Measurements from ENCODE around the gene TMC7.

TMC7 gene

DNA sequence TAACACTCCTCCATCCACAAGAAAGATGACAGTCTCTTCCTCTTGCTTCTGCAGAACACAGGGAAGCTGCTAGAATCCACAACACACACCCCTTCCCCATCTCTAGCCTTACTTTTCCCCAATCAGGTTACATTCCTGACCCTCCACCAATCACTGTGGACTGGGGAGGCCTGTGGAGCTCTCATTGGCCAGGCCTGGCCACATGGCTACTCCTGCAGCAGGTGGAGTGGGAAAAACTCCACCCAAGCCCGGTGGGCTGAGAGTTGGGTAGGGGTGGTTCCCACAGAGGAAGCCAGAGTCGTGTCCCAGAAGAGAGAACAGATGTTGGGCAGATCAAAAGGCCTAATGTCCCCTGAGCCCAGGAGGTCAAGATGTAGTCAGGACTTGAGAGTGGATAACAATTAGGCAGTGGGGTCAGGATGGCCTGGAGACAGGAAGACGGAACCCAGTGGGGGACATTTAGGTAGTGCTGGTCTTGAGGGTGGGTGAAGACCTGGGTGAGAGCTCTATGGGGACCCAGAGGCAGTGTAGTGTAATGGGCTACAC, 105.7 kb downstream of the TMC7 start:
- Histone ChIP-seq H3K4me1 (ENCODE audit: insufficient read depth, low read length) (no peaks in the 10 kb centered on the region), H3K36me3 (ENCODE audit: insufficient read depth, low read length) (no peaks in the 10 kb centered on the region), H3K9me3 (ENCODE audit: low read length) (no peaks in the 10 kb centered on the region), H3K4me3 (ENCODE audit: low read length) (no peak overlapping the region), H3K27me3 (ENCODE audit: insufficient read depth, low read length) (no peaks in the 10 kb centered on the region), H2AFZ (ENCODE audit: low read depth, low read length) (no peak overlapping the region)

DNA sequence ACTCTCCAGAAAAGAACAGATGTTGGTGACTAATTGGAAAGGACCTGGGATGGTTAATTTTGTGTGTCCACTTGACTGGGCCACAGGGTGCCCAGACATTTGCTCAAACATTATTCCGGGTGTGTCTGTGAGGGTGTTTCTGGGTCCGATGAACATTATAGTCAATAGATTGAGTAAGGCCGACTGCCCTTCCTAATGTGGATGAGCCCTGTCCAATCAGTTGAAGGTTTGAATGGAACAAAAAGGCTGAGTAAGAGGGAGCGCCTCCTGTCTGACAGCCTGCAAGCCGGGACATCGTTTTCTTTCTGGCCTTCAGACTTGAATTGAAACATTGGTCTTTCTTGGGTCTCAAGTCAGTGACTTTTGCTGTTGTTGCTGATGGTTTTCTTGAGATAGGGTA, 107.2 kb downstream of the TMC7 start:
- no peak overlapping the region for H2AFZ ChIP-seq (ENCODE audit: low read depth, low read length)
- no peaks in the 10 kb centered on the region for H3K9me3 ChIP-seq (ENCODE audit: low read length)
- H3K4me3 ChIP-seq (ENCODE audit: low read length): no peak overlapping the region
- no peaks in the 10 kb centered on the region for H3K36me3 ChIP-seq (ENCODE audit: insufficient read depth, low read length)
- H3K4me1 ChIP-seq (ENCODE audit: insufficient read depth, low read length): no peaks in the 10 kb centered on the region
- H3K27me3 ChIP-seq (ENCODE audit: insufficient read depth, low read length): no peaks in the 10 kb centered on the region

DNA sequence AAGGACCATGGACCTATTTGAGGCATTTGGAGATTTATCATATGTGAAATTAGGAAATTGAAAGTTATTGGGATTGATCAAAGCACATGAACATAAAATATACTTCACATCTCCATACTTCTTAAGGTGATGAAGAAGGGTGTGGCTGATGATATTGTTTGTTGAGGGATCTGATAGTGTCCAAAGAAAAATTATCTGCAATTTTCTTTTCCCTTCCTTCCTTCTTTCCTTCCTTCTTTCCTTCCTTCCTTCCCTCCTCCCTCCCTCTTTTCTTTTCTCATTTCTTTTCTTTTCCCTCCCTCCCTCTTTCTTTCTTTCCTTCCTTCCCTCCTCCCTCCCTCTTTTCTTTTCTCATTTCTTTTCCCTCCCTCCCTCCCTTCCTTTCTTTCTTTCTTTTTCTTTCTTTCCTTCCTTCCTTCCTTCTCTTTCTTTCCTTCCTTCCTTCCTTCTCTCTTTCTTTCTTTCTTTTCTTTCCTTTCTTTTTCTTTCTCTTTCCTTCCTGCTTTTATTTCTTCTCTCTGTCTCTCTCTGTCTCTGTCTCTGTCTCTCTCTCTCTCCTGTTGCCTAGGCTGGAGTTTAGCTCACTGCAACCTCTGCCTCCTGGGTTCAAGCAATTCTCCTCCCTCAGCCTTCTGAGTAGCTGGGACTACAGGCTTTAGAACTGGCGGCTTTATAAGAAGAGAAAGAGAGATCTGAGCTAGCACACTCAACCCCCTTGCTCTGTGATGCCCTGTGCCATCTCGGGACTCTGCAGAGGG, 109.1 kb downstream of the TMC7 start:
- Histone ChIP-seq H2AFZ (ENCODE audit: low read depth, low read length) (no peak overlapping the region), H3K36me3 (ENCODE audit: insufficient read depth, low read length) (no peaks in the 10 kb centered on the region), H3K27me3 (ENCODE audit: insufficient read depth, low read length) (no peaks in the 10 kb centered on the region), H3K9me3 (ENCODE audit: low read length) (no peaks in the 10 kb centered on the region), H3K4me1 (ENCODE audit: insufficient read depth, low read length) (no peaks in the 10 kb centered on the region), H3K4me3 (ENCODE audit: low read length) (no peak overlapping the region)

DNA sequence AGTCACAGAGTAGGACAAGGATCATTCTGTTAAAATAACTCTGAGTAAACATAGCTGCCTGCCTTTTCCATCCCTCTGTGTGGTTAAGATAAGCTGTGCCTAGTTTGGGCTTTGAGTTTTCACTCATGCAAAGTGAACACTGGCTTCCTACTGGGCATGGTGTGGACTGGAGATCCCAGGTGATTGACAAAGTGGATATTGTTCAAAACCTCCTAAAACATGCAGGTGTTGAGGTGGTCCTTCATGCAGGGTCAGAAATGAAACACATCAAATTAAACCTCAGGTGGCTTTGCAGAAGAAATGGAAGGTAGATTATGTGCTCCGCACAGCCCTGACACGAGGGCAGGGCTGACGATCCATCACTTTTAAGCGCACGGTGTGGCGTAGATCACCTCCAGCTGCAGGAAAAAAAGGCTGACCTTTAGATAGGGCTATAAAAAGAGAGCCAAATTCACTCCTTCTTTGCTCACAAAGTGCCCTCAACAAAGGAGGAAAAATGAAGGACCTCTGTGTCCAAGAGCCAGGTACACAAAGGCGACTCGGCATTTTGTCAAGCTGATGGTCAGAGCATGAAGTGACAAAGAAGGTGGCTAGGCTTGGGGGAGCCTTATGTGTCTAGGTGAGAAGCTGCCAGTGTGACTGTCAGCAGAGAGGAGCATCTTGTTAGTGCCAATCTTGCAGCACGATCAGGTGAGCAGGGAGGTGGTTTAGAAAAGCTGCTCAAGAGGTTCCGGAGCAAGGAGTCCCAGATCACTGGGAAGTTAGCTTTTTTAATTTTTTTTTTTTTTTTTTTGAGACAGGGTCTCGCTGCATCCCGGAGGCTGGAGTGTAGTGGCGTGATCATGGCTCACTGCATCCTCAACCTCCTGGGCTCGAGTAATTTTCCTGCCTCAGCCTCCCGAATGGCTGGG, 110.2 kb downstream of the TMC7 start:
- no peaks in the 10 kb centered on the region for H3K9me3 ChIP-seq (ENCODE audit: low read length)
- H3K36me3 ChIP-seq (ENCODE audit: insufficient read depth, low read length): no peaks in the 10 kb centered on the region
- H3K4me1 ChIP-seq (ENCODE audit: insufficient read depth, low read length): no peaks in the 10 kb centered on the region
- no peak overlapping the region for H3K4me3 ChIP-seq (ENCODE audit: low read length)
- H2AFZ ChIP-seq (ENCODE audit: low read depth, low read length): no peak overlapping the region
- no peaks in the 10 kb centered on the region for H3K27me3 ChIP-seq (ENCODE audit: insufficient read depth, low read length)

DNA sequence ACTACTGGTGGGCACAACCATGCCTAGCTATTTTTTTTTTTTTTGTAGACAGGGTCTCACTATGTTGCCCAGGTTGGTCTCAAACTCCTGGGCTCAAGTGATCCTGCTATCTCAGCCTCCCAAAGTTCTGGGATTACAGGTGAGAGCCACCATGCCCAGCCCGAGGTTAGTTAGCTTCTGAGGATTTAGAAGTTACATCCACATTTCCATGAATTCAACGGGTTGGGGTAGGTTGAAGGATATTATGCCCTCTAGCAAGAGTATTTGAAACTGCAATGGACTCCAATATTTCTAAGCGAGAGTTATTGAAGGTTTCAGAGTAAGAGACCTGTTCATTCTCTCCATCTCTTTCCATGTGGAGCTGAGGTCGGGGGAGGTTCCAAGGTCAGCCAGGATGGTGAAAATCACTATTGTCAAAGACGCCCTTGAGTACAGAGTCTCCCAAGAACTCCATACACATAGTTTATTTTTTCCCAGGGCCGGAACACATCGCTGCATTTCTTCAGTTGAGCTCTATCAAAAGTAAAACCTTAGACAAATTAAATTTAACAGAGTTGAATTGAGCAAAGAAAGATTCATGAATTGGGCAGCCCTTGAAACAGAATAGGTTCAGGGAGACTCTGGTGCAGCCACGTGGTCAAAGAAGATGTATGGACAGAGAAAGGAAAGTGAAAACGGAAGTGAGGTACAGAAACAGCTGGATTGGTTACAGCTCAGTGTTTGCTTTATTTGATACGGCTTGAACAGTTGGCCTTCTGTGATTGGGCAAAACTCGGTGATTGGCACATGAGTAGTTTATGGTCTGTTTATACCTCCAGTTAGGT, 111.0 kb downstream of the TMC7 start:
- Histone ChIP-seq H3K36me3 (ENCODE audit: insufficient read depth, low read length) (no peaks in the 10 kb centered on the region), H3K4me3 (ENCODE audit: low read length) (no peak overlapping the region), H2AFZ (ENCODE audit: low read depth, low read length) (no peak overlapping the region), H3K27me3 (ENCODE audit: insufficient read depth, low read length) (no peaks in the 10 kb centered on the region), H3K9me3 (ENCODE audit: low read length) (no peaks in the 10 kb centered on the region), H3K4me1 (ENCODE audit: insufficient read depth, low read length) (no peaks in the 10 kb centered on the region)

DNA sequence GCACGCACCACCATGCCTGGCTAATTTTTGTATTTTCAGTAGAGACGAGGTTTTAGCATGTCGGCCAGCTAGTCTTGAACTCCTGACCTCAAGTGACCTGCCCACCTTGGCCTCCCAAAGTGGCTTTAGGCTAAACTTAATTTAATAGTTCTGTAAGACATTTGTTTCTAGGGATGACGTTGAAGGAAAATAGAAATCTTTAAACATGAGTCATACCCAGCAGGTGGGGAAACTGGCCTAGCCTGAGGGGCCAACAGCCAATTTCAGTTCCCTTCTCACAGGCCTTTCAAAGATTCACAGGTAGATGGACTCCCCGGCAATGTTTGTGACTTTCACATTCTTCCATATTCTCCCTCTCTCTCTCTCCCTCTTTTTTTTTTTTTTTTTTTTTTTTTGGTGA, 111.9 kb downstream of the TMC7 start:
- no peak overlapping the region for H2AFZ ChIP-seq (ENCODE audit: low read depth, low read length)
- H3K4me1 ChIP-seq (ENCODE audit: insufficient read depth, low read length): no peaks in the 10 kb centered on the region
- no peaks in the 10 kb centered on the region for H3K36me3 ChIP-seq (ENCODE audit: insufficient read depth, low read length)
- H3K9me3 ChIP-seq (ENCODE audit: low read length): no peaks in the 10 kb centered on the region
- no peak overlapping the region for H3K4me3 ChIP-seq (ENCODE audit: low read length)
- H3K27me3 ChIP-seq (ENCODE audit: insufficient read depth, low read length): no peaks in the 10 kb centered on the region

DNA sequence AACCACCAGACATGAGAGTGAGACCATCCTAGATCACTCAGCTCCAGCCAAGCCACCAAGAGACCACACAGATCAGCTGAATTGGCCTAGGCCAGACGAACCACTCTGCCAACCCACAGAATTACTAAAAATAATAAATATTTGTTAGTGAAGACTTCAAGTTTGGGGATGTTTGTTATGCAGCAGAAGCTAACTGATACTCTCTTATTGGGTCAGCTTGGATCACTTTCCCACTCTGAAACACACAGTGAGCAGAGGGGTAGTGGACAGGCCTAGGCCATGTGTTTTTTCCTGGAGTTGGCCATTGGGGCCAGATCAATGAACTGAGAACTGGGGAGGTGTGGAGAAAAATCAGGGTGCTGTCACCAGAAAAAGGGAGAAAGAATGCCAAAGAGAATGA, 114.4 kb downstream of the TMC7 start:
- H3K9me3 ChIP-seq (ENCODE audit: low read length): no peaks in the 10 kb centered on the region
- H3K4me1 ChIP-seq (ENCODE audit: insufficient read depth, low read length): no peaks in the 10 kb centered on the region
- H3K4me3 ChIP-seq (ENCODE audit: low read length): no peak overlapping the region
- no peak overlapping the region for H2AFZ ChIP-seq (ENCODE audit: low read depth, low read length)
- H3K27me3 ChIP-seq (ENCODE audit: insufficient read depth, low read length): no peaks in the 10 kb centered on the region
- H3K36me3 ChIP-seq (ENCODE audit: insufficient read depth, low read length): no peaks in the 10 kb centered on the region

DNA sequence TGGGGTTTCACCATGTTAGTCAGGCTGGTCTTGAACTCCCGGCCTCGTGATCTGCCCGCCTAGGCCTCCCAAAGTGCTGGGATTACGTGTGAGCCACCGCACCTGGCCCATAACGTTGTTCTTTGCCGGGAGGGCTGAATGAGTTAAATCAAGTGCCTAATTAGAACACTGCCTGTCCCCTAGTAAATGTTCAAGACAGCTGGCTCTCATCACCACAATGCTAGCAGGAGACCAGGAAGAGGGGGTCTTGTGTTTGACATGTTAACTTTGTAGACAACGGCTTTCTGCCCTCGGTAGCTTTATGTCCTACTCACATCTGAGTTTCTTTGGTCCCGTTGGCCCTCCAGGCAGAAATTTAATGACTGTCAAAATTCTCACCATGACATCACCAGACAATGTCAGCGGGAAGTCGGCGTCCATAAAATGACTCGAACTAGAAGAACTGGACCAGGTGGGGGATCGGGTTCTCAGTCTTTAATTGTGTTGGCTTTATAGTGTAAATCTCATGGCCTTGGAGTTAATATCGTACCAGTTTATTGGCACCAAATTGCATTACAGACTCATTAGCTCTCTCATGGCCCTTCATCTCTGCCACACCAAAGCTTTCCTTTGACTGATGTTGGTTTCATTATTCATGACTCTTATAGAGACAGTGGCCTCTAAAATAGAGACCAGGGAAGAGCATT, 118.6 kb downstream of the TMC7 start:
- Histone ChIP-seq H3K4me3 (ENCODE audit: low read length) (no peak overlapping the region), H3K4me1 (ENCODE audit: insufficient read depth, low read length) (no peaks in the 10 kb centered on the region), H3K36me3 (ENCODE audit: insufficient read depth, low read length) (no peaks in the 10 kb centered on the region), H3K9me3 (ENCODE audit: low read length) (no peaks in the 10 kb centered on the region), H2AFZ (ENCODE audit: low read depth, low read length) (no peak overlapping the region), H3K27me3 (ENCODE audit: insufficient read depth, low read length) (no peaks in the 10 kb centered on the region)

DNA sequence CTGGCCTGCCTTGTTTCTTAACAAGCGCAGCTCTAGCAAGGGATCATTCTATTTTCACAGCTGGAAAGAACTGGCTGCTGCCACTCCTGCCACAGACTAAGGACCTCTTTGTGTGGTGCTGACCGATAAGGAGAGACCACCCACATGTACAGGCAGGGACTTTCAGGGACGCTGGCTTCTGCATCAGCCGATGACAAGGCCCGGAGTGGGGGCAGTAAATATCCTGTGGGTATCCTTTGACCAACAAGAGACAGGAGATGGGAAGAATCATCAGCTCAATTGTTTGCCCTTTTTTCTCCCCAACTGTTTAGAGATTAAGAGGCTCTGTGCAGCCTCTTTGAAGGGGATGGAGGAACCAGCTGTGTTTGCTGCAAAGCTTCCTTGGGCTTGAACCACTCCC, 120.9 kb downstream of the TMC7 start:
- H3K9me3 ChIP-seq (ENCODE audit: low read length): no peaks in the 10 kb centered on the region
- H3K4me1 ChIP-seq (ENCODE audit: insufficient read depth, low read length): no peaks in the 10 kb centered on the region
- H3K4me3 ChIP-seq (ENCODE audit: low read length): no peak overlapping the region
- no peaks in the 10 kb centered on the region for H3K27me3 ChIP-seq (ENCODE audit: insufficient read depth, low read length)
- no peak overlapping the region for H2AFZ ChIP-seq (ENCODE audit: low read depth, low read length)
- H3K36me3 ChIP-seq (ENCODE audit: insufficient read depth, low read length): no peaks in the 10 kb centered on the region

DNA sequence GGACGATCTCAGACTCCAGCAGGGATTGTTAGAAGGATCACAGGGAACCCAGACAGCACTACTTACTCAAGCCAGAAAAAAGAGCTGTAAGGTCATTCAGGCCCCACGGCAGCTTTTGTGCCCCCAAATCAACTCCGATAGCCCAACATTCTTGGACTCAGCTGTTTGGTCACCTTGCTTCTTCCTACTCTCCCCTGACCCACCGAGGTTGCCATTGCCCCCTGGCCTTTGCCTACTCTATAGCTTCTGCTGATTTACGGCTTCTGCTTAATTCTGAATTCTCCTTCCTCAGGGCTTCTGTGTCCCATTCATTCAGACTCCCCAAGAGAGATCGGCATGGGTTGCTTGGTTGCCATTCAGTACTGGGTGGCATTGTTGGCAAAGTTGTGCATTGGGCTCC, 121.4 kb downstream of the TMC7 start:
- Histone ChIP-seq H2AFZ (ENCODE audit: low read depth, low read length) (no peak overlapping the region), H3K4me1 (ENCODE audit: insufficient read depth, low read length) (no peaks in the 10 kb centered on the region), H3K36me3 (ENCODE audit: insufficient read depth, low read length) (no peaks in the 10 kb centered on the region), H3K4me3 (ENCODE audit: low read length) (no peak overlapping the region), H3K27me3 (ENCODE audit: insufficient read depth, low read length) (no peaks in the 10 kb centered on the region), H3K9me3 (ENCODE audit: low read length) (no peaks in the 10 kb centered on the region)

DNA sequence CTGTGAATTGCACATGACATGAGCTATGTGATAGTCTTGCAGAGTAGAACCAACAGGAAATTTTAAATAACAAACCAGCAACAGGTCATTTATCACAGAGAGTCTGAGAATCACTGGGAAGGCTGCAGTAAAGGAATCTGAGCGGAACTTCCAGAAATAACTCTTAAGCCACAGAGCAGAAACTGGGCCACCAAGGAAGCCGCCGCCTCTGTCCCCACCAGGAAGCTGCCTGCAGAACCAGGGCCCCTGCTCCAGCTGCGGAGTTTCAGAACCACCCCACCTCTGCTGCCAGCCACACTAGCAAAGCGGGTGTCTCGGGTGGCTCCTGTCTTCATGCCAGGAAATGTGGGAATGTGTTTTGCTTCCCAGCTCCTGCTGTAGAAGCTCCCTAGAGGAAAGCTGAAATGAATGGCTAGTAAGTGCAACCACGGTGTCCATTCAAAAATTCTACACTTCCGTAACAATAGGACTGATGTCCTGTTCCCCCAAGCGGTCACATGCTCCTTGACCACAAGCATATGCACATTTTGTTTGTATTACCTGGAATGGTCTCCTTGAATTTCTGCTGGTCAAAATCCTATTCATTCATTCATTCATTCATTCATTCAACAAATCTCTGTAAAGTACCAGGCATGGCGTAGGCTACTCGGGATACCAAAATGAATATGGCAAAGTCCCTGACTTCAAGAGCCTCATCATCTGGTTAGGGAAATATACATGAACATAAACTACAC, 122.3 kb downstream of the TMC7 start:
- H3K4me3 ChIP-seq (ENCODE audit: low read length): no peak overlapping the region

DNA sequence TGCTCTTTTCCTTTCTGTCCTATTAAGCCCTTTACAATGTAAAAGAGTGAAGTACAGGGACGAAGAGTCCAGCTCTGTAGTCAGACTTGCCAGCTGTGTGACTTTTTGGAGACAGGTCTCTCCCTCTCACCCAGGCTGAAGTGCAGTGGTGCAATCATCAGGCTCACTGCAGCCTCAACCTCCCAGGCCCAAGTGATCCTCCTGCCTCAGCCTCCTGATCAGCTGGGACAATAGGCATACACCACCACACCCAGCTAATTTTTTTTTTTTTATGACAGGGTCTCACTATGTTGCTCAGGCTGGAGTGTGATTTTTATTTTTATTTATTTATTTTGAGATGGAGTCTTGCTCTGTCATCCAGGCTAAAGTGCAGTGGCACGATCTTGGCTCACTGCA, 122.9 kb downstream of the TMC7 start:
- H3K4me1 ChIP-seq (ENCODE audit: insufficient read depth, low read length): no peaks in the 10 kb centered on the region
- no peaks in the 10 kb centered on the region for H3K9me3 ChIP-seq (ENCODE audit: low read length)
- no peaks in the 10 kb centered on the region for H3K27me3 ChIP-seq (ENCODE audit: insufficient read depth, low read length)
- no peak overlapping the region for H3K4me3 ChIP-seq (ENCODE audit: low read length)
- H3K36me3 ChIP-seq (ENCODE audit: insufficient read depth, low read length): no peaks in the 10 kb centered on the region
- H2AFZ ChIP-seq (ENCODE audit: low read depth, low read length): no peak overlapping the region

More for the DNA sequence above, 122.3 kb downstream of the TMC7 start:
- Histone ChIP-seq H3K9me3 (ENCODE audit: low read length) (no peaks in the 10 kb centered on the region), H3K36me3 (ENCODE audit: insufficient read depth, low read length) (no peaks in the 10 kb centered on the region), H3K27me3 (ENCODE audit: insufficient read depth, low read length) (no peaks in the 10 kb centered on the region), H3K4me1 (ENCODE audit: insufficient read depth, low read length) (no peaks in the 10 kb centered on the region), H2AFZ (ENCODE audit: low read depth, low read length) (no peak overlapping the region)
